GM18520 (cell line): ENCODE measurements around the gene LIMS1.
"Not testable (repeated sequence)": the region's sequence is repeated elsewhere in the genome, so short reads cannot be mapped to it uniquely, and the experiment has no call there.

Source experiments
- ATAC-seq: cut with Tn5 transposase; IDR thresholded peaks from one replicate; pipeline ENCODE4 v1.9.1; 2021; ENCODE audit not compliant: unreplicated experiment

The LIMS1 gene

DNA sequence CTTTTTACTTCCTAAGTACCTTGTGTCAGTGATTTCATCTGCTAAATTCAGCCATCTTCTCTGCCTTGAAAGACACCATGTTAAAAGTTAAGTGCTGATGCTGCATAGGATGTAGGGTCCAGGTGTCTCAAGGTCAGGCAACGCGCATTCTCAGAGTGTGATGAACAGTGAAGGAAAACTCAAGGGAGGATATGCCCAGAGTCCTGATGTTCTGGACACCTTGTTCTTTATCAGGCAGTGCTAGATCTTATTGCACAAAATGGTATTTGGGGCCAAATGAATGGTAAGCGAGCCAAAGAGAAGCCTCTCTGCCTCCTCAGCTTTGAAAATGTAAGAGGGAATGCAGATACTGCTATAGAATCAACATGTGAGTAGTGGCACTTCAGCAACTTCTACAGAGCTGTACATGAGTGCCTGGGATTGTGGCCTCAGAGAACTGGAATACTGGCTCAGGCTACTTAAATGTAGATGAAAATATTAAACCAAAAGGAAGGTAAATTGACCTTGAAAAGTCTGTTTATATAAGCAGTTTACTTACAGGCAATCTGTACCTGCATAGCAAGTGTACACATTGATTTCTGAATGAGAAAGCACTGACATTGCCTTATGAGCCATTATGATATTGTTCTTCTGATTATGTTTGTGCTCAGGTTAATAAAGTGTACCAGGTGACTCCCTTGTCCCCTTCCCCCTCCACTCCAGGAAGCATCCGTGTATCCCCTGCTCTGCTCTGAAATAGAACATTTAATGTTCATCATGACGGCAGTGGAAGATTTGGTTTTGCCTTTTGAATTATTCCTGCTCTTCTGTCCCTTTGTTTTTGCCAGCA lies 98.3 kb downstream of the LIMS1 start:
- no peak for ATAC-seq

DNA sequence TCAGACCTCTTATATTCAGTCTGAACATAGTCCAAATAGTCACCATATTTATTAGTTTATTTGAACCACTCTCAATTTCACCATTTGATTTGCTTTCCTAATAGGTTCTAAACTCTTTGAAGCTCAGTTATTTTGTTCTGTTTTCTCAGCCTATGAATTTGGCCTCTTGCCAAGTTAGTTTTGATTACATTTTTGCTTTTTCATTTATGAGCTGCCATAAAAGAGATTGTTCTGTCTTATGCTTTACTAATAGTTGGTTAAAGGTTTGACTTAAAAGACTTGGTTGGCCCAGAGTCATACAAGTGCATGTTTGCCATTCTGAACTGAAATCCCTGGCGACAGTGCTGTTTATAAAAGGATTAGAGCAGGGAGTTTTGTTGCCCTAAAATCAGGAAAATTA lies 99.1 kb downstream of the LIMS1 start:
- ATAC-seq = no peak

GRCh38 chr2:108634011-108634410 lies 99.7 kb downstream of the LIMS1 start:
- ATAC-seq = no peak

DNA sequence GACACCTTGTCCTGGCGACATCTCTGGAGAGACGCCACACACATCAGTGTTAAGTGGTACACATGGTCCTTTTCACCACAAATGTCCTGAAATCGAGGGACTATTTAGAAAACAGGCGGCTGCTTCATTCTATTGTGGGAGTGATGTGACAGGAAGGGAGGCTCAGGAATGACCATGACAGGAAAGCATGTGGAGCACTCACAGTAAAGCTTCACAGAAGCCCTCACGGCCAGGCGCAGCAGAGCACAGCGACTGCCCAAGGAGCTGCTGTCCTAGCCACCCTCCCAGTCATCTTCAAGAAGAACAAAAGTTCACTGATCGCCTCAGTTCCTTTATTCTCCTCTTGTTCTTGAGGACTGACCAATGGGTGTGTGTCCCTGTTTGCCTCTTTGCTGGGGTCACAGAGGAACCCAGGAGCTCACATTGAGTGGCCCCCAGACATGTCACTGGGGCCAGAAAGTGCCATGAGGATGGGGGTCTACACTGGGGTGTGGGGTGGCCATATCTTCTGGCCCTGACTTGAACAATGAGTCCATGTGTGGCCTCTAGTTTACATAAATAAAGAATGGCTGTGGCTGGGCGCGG lies 100.4 kb downstream of the LIMS1 start:
- no peak for ATAC-seq

- no peak for ATAC-seq
Measured at GRCh38 chr2:108635630-108636354, 101.5 kb downstream of the LIMS1 start.

GRCh38 chr2:108637304-108637669 lies 103.0 kb downstream of the LIMS1 start:
- peak; percentile 70 for ATAC-seq

- no peak for ATAC-seq
Measured at GRCh38 chr2:108640731-108641130, 106.5 kb downstream of the LIMS1 start.

GRCh38 chr2:108641756-108642155 lies 107.5 kb downstream of the LIMS1 start:
- ATAC-seq = no peak

DNA sequence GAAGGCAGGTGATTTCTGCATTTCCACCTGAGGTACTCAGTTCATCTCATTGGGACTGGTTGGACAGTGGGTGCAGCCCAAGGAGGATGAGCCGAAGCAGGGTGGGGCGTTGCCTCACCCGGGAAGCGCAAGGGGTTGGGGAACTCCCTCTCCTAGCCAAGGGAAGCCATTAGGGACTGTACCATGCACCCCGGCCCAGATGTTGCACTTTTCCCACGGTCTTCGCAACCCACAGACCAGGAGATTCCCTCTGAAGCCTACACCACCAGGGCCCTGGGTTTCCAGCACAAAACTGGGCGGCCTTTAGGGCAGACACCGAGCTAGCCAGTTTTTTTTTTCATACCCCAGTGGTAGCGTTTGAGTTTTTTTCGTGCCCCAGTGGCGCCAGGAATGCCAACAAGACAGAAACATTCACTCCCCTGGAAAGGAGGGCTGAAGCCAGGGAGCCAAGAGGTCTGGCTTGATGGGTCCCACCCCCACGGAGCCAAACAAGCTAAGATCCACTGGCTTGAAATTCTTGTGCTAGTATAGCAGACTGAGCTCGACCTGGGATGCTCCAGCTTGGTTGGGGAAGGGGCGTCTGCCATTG lies 109.1 kb downstream of the LIMS1 start:
- ATAC-seq = no peak

GRCh38 chr2:108643862-108644261 lies 109.6 kb downstream of the LIMS1 start:
- ATAC-seq = not testable (repeated sequence)

DNA sequence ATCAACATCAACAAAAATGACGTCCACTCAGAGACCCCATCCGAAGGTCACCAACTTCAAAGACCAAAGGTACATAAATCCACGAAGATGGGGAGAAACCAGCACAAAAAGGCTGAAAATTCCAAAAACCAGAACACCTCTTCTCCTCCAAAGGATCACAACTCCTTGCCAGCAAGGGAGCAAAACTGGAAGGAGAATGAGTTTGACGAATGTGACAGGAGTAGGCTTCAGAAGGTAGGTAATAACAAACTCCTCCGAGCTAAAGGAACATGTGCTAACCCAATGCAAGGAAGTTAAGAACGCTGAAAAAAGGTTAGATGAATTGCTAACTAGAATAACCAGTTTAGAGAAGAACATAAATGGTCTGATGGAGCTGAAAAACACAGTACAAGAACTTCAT lies 110.2 kb downstream of the LIMS1 start:
- not testable (repeated sequence) for ATAC-seq

DNA sequence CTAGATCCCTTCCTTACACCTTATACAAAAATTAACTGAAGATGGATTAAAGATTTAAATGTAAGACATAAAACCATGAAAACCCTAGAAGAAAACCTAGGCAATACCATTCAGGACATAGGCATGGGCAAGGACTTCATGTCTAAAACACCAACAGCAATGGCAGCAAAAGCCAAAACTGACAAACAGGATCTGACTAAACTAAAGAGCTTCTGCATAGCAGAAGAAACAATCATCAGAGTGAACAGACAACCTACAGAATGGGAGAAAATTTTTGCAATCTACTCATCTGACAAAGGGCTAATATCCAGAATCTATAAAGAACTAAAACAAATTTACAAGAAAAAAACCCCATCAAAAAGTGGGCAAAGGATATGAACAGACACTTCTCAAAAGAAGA lies 114.5 kb downstream of the LIMS1 start:
- not testable (repeated sequence) for ATAC-seq

GRCh38 chr2:108650465-108650864 lies 116.2 kb downstream of the LIMS1 start:
- ATAC-seq = not testable (repeated sequence)

DNA sequence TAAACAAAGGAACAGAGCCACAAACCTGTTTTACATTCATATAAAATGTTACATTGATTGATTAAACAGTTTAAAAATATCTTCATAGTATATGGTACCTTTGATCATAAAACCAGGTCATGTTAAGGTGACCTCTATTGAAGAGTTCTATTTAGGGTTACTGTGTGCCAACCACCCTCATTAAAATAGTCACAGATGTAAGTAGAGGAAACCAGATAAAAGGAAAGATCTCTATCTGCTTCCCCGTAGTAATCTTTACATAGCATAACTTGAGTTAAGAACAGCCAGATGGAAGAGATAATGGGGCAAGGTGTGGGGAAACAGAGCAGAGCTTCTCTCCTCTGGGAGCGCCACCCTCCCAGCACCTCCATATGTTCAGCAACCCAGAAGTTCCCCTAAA lies 117.2 kb downstream of the LIMS1 start:
- ATAC-seq = not testable (repeated sequence)

GRCh38 chr2:108652187-108652931 lies 118.1 kb downstream of the LIMS1 start:
- ATAC-seq = peak; percentile 93

DNA sequence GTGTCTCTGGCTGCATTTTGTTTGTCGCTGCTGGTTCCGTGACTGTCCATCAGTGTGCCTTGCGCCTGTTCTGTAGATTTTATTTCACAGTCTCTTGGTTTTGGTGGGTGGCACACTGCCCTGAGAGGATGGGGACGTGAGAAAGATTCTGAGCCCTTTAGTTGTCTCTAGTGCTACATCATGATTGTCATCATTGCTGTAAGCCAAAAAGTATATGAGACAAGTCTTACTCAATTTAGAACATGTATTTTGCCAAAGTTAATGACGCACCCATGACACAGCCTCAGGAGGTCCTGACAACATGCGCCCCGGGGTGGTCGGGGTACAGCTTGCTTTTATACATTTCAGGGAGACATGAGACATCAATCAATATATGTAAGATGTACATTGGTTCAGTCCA lies 119.2 kb downstream of the LIMS1 start:
- ATAC-seq = not testable (repeated sequence)

GRCh38 chr2:108653849-108654248 lies 119.6 kb downstream of the LIMS1 start:
- ATAC-seq = not testable (repeated sequence)

- ATAC-seq = not testable (repeated sequence)
Measured at GRCh38 chr2:108654521-108655125, 120.4 kb downstream of the LIMS1 start.

- not testable (repeated sequence) for ATAC-seq
Measured at GRCh38 chr2:108655270-108655669, 121.0 kb downstream of the LIMS1 start.

DNA sequence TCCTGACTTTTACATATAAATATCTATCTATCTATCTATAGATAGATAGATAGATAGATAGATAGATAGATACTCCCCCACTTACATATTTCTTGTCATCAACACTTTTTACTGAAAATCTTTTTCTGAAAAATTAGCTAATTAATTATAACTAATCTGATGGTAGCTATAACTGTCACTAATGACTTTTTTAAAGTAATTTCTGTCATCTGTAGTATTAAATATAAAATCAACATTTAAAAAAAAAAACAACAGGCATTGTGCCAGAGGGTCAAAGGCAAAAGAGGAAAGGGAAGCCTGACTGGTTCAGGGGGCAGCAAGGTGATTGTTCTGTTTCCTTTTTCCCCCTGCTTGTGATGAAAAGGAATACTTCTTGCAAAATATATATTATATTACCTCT lies 122.0 kb downstream of the LIMS1 start:
- not testable (repeated sequence) for ATAC-seq
